Measurements from ENCODE around the gene ASPSCR1. TPM values are rescaled to one million over a fixed set of nuclear protein-coding genes. Genes with fewer than 3 reads are reported as not detected.

The ASPSCR1 gene
- total RNA-seq, 2 donors from 2014 or later: 20.6 to 41.3 TPM

- H3K4me1 ChIP-seq (ENCODE audit: control insufficient read depth in 1 of 2, low read depth in 2 of 2): peaks cover 3 to 30% of the 10 kb centered on the region in 2 donors
- TF ChIP-seq, protein P1, sequence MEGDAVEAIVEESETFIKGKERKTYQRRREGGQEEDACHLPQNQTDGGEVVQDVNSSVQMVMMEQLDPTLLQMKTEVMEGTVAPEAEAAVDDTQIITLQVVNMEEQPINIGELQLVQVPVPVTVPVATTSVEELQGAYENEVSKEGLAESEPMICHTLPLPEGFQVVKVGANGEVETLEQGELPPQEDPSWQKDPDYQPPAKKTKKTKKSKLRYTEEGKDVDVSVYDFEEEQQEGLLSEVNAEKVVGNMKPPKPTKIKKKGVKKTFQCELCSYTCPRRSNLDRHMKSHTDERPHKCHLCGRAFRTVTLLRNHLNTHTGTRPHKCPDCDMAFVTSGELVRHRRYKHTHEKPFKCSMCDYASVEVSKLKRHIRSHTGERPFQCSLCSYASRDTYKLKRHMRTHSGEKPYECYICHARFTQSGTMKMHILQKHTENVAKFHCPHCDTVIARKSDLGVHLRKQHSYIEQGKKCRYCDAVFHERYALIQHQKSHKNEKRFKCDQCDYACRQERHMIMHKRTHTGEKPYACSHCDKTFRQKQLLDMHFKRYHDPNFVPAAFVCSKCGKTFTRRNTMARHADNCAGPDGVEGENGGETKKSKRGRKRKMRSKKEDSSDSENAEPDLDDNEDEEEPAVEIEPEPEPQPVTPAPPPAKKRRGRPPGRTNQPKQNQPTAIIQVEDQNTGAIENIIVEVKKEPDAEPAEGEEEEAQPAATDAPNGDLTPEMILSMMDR (IDR thresholded peaks at IDR 0.05): no peak
- no peak overlapping the region for H3K4me3 ChIP-seq
- H3K36me3 ChIP-seq: no peaks in the 10 kb centered on the region
- no peak for DNase-seq (ENCODE audit: low spot score)
- no peak overlapping the region for H3K27ac ChIP-seq
- no peak for ATAC-seq (ENCODE audit: insufficient number of reproducible peaks, low FRiP score, low read depth)
- no peaks in the 10 kb centered on the region for H3K27me3 ChIP-seq (replicated peaks; ENCODE audit: insufficient read depth)
- H3K9me3 ChIP-seq: no peaks in the 10 kb centered on the region
Observed at GRCh38 chr17:81939218-81939617, 38.2 kb upstream of the ASPSCR1 start.

DNA sequence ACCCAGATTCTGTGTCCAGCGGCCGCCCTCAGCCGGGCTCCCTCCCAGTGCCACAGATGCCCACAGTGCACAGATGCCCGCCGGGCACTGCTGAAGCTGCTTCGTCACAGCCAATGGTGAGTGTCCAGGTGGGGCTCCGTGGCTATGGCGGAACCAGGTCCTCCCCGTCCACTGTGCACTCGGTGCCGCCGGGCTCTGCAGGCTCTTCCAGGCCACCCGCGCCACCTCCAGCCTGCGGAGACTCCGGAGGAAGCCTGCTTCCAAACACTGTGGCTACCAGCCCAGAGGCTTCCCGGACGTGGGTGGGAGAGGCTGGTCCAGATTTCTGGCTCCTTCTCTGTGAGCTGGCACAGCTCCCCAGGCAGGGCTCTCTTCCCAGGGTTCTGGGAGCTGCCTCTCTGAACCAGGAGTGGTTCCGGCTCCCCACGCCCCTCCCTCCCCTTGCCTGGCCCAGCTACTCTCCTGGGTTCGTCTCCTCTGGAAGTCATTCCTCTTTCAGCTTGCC, 37.5 kb upstream of the ASPSCR1 start:
- peak overlapping the region; percentile 46 for H3K4me3 ChIP-seq
- DNase-seq (ENCODE audit: low spot score): no peak
- no peaks in the 10 kb centered on the region for H3K36me3 ChIP-seq
- no peaks in the 10 kb centered on the region for H3K9me3 ChIP-seq
- ATAC-seq (ENCODE audit: insufficient number of reproducible peaks, low FRiP score, low read depth): no peak
- H3K27ac ChIP-seq: no peak overlapping the region
- peaks cover 3 to 30% of the 10 kb centered on the region in 2 donors for H3K4me1 ChIP-seq (ENCODE audit: control insufficient read depth in 1 of 2, low read depth in 2 of 2)
- no peaks in the 10 kb centered on the region for H3K27me3 ChIP-seq (replicated peaks; ENCODE audit: insufficient read depth)
- TF ChIP-seq, protein P1 (IDR thresholded peaks at IDR 0.05): no peak

- H3K4me3 ChIP-seq: no peak overlapping the region
- no peak for ATAC-seq (ENCODE audit: insufficient number of reproducible peaks, low FRiP score, low read depth)
- H3K36me3 ChIP-seq: no peaks in the 10 kb centered on the region
- H3K4me1 ChIP-seq (ENCODE audit: control insufficient read depth in 1 of 2, low read depth in 2 of 2): peaks cover 3 to 30% of the 10 kb centered on the region in 2 donors
- H3K9me3 ChIP-seq: no peaks in the 10 kb centered on the region
- no peaks in the 10 kb centered on the region for H3K27me3 ChIP-seq (replicated peaks; ENCODE audit: insufficient read depth)
- DNase-seq (ENCODE audit: low spot score): no peak
- TF ChIP-seq, protein P1 (IDR thresholded peaks at IDR 0.05): no peak
- H3K27ac ChIP-seq: no peak overlapping the region
Observed at GRCh38 chr17:81940538-81941483, 36.6 kb upstream of the ASPSCR1 start.

- H3K36me3 ChIP-seq: no peaks in the 10 kb centered on the region
- H3K27me3 ChIP-seq (replicated peaks; ENCODE audit: insufficient read depth): no peaks in the 10 kb centered on the region
- H3K27ac ChIP-seq: no peak overlapping the region
- no peaks in the 10 kb centered on the region for H3K9me3 ChIP-seq
- H3K4me1 ChIP-seq (ENCODE audit: control insufficient read depth in 1 of 2, low read depth in 2 of 2): peaks cover 3 to 28% of the 10 kb centered on the region in 2 donors
- no peak for ATAC-seq (ENCODE audit: insufficient number of reproducible peaks, low FRiP score, low read depth)
- no peak overlapping the region for H3K4me3 ChIP-seq
- no peak for DNase-seq (ENCODE audit: low spot score)
- TF ChIP-seq, protein P1 (IDR thresholded peaks at IDR 0.05): no peak
Observed at GRCh38 chr17:81941484-81942166, 35.8 kb upstream of the ASPSCR1 start.

- Histone ChIP-seq H3K4me1 (ENCODE audit: control insufficient read depth in 1 of 2, low read depth in 2 of 2) (peaks cover 0 to 23% of the 10 kb centered on the region in 2 donors), H3K27ac (no peak overlapping the region), H3K27me3 (replicated peaks; ENCODE audit: insufficient read depth) (no peaks in the 10 kb centered on the region), H3K4me3 (no peak overlapping the region), H3K36me3 (no peaks in the 10 kb centered on the region), H3K9me3 (no peaks in the 10 kb centered on the region)
- DNase-seq (ENCODE audit: low spot score) (no peak), ATAC-seq (ENCODE audit: insufficient number of reproducible peaks, low FRiP score, low read depth) (no peak)
- TF ChIP-seq, protein P1 (IDR thresholded peaks at IDR 0.05): no peak
Observed at GRCh38 chr17:81942167-81942553, 35.3 kb upstream of the ASPSCR1 start.

Data from thoracic aorta (tissue), 2 donors.